ENCODE data around the gene CMTM1. TPM values are rescaled to one million over a fixed set of nuclear protein-coding genes. Genes with fewer than 3 reads are reported as not detected.

The CMTM1 gene
- total and polyA plus RNA-seq, 2 experiments from 2014 or later = 1.4 to 1.8 TPM

- Histone ChIP-seq H3K79me2 (no peaks in the 10 kb centered on the region), H3K4me3 (no peak overlapping the region), H3K4me2 (no peak overlapping the region), H3K9me2 (replicated peaks; ENCODE audit: insufficient read depth) (no peaks in the 10 kb centered on the region), H3K4me1 (ENCODE audit: insufficient read depth) (no peaks in the 10 kb centered on the region), H2AFZ (no peak overlapping the region), H3K27me3 (no peaks in the 10 kb centered on the region), H3K9me3 (ENCODE audit: low read depth) (no peaks in the 10 kb centered on the region), H3K36me3 (replicated peaks; ENCODE audit: insufficient read depth, low read depth) (no peaks in the 10 kb centered on the region), H4K20me1 (ENCODE audit: insufficient read depth, poor library complexity, severe bottlenecking) (no peaks in the 10 kb centered on the region), H3K27ac (no peak overlapping the region)
- DNase-seq (ENCODE audit: low spot score) = no peak
- WGBS (ENCODE audit: low lambda C conversion rate, missing lambda C conversion rate) = 75% methylated on average over 18 of the region's 18 CpGs
- no peak for TF ChIP-seq EZH2phosphoT487 (IDR thresholded peaks at IDR 0.05; ENCODE audit: low read depth, severe bottlenecking, unreplicated experiment)
- no peak for TF ChIP-seq EZH2 (IDR thresholded peaks at IDR 0.05; ENCODE audit: borderline replicate concordance)
- TF ChIP-seq CTCF (IDR thresholded peaks at IDR 0.05; ENCODE audit: poor library complexity) = no peak
These were observed 24.6 kb upstream of the CMTM1 start for GRCh38 chr16:66541388-66542355.

- DNase-seq (ENCODE audit: low spot score) = no peak
- WGBS (ENCODE audit: low lambda C conversion rate, missing lambda C conversion rate) = 81% methylated on average over 3 of the region's 3 CpGs
- no peaks in the 10 kb centered on the region for H3K79me2 ChIP-seq
- H3K27ac ChIP-seq = no peak overlapping the region
- H3K36me3 ChIP-seq (replicated peaks; ENCODE audit: insufficient read depth, low read depth) = no peaks in the 10 kb centered on the region
- no peaks in the 10 kb centered on the region for H3K4me1 ChIP-seq (ENCODE audit: insufficient read depth)
- no peak overlapping the region for H3K4me3 ChIP-seq
- H3K27me3 ChIP-seq = no peaks in the 10 kb centered on the region
- H4K20me1 ChIP-seq (ENCODE audit: insufficient read depth, poor library complexity, severe bottlenecking) = no peaks in the 10 kb centered on the region
- no peak overlapping the region for H3K4me2 ChIP-seq
- TF ChIP-seq CTCF (IDR thresholded peaks at IDR 0.05; ENCODE audit: poor library complexity) (no peak), EZH2phosphoT487 (IDR thresholded peaks at IDR 0.05; ENCODE audit: low read depth, severe bottlenecking, unreplicated experiment) (no peak), EZH2 (IDR thresholded peaks at IDR 0.05; ENCODE audit: borderline replicate concordance) (no peak)
- no peaks in the 10 kb centered on the region for H3K9me2 ChIP-seq (replicated peaks; ENCODE audit: insufficient read depth)
- H3K9me3 ChIP-seq (ENCODE audit: low read depth) = no peaks in the 10 kb centered on the region
- no peak overlapping the region for H2AFZ ChIP-seq
These were observed 23.8 kb upstream of the CMTM1 start for GRCh38 chr16:66542396-66542795.

GRCh38 chr16:66543541-66543940 lies 22.7 kb upstream of the CMTM1 start:
- H3K9me3 ChIP-seq (ENCODE audit: low read depth) = no peaks in the 10 kb centered on the region
- DNase-seq (ENCODE audit: low spot score) = no peak
- H2AFZ ChIP-seq = no peak overlapping the region
- no peak overlapping the region for H3K4me2 ChIP-seq
- 88% methylated on average over 6 of the region's 6 CpGs for WGBS (ENCODE audit: low lambda C conversion rate, missing lambda C conversion rate)
- no peaks in the 10 kb centered on the region for H4K20me1 ChIP-seq (ENCODE audit: insufficient read depth, poor library complexity, severe bottlenecking)
- no peaks in the 10 kb centered on the region for H3K4me1 ChIP-seq (ENCODE audit: insufficient read depth)
- no peaks in the 10 kb centered on the region for H3K79me2 ChIP-seq
- H3K36me3 ChIP-seq (replicated peaks; ENCODE audit: insufficient read depth, low read depth) = no peaks in the 10 kb centered on the region
- H3K9me2 ChIP-seq (replicated peaks; ENCODE audit: insufficient read depth) = no peaks in the 10 kb centered on the region
- H3K27ac ChIP-seq = no peak overlapping the region
- no peak overlapping the region for H3K4me3 ChIP-seq
- TF ChIP-seq EZH2phosphoT487 (IDR thresholded peaks at IDR 0.05; ENCODE audit: low read depth, severe bottlenecking, unreplicated experiment) (no peak), EZH2 (IDR thresholded peaks at IDR 0.05; ENCODE audit: borderline replicate concordance) (no peak), CTCF (IDR thresholded peaks at IDR 0.05; ENCODE audit: poor library complexity) (no peak)
- H3K27me3 ChIP-seq = no peaks in the 10 kb centered on the region

All from hepatocyte (in vitro differentiated cells).